Upper lobe of left lung (tissue), 6 donors: ENCODE results near the gene SPINK5. TPM values are rescaled to one million over a fixed set of nuclear protein-coding genes. Genes with fewer than 3 reads are reported as not detected.

ENCODE experiments used
- ATAC-seq, 2 donors: fragments of 200-7000 bp; cut with Tn5 transposase; one replicate each; pipeline ENCODE4 v1.9.1; 2022; ENCODE audit warnings: mild to moderate bottlenecking in 2 of 2, moderate library complexity in 2 of 2; ENCODE audit not compliant: low FRiP score in 2 of 2
- DNase-seq, 2 donors: peaks; one replicate each; pipeline ENCODE4 v3.0.0-alpha.2; 2019 to 2020
- H3K27ac ChIP-seq, 4 donors: fragments of 200-600 bp; sonication (generic); one replicate each; pipeline ENCODE4 v1.5.1; 2016 to 2019
- H3K27me3 ChIP-seq, 4 donors: fragments of 200-600 bp; sonication (generic); one replicate each; pipeline ENCODE4 v1.5.1; 2017 to 2019
- H3K36me3 ChIP-seq, 4 donors: fragments of 200-600 bp; sonication (generic); one replicate each; pipeline ENCODE4 v1.5.1; 2016 to 2019
- H3K4me1 ChIP-seq, 4 donors: fragments of 200-600 bp; sonication (generic); one replicate each; pipeline ENCODE4 v1.5.1; 2018 to 2019
- H3K4me3 ChIP-seq, 4 donors: fragments of 200-600 bp; sonication (generic); one replicate each; pipeline ENCODE4 v1.5.1; 2017 to 2019; ENCODE audit warnings: mild to moderate bottlenecking in 2 of 4, moderate library complexity in 1 of 4
- H3K9me3 ChIP-seq, 4 donors: fragments of 200-600 bp; sonication (generic); one replicate each; pipeline ENCODE4 v1.5.1; 2018 to 2019
- EP300 ChIP-seq, 4 donors: sonication (generic); formaldehyde crosslinking; IDR thresholded peaks; one replicate each; pipeline ENCODE4 v1.5.1; 2017; ENCODE audit warnings: antibody characterized with exemption in 4 of 4, control low read depth in 2 of 4
- POLR2A ChIP-seq, 4 donors: fragments of 450-650 bp; IDR thresholded peaks; one replicate each; pipeline ENCODE4 v1.5.1; 2016 to 2017; ENCODE audit warnings: antibody characterized with exemption in 4 of 4, mild to moderate bottlenecking in 2 of 4
- POLR2AphosphoS5 ChIP-seq, 2 donors: sonication (generic); formaldehyde crosslinking; IDR thresholded peaks; one replicate each; pipeline ENCODE4 v1.5.1; 2017; ENCODE audit warnings: antibody characterized with exemption in 2 of 2
- WGBS, 2 donors: methylation state at CpG; one replicate each; pipeline ENCODE4 v1.1.5; 2017 to 2018; 5-methylcytosine and 5-hydroxymethylcytosine counted together
- total RNA-seq, 6 donors: library from RNA; depleted of rRNA in 4 of 6; stranded (reverse); fragments of >200 nt in 4 of 6; gene quantifications; one replicate each; pipeline versions ENCODE4 v1.1.0 to v1.2.1, GENCODE V29; 2016 to 2021
- TF ChIP-seq, protein P1 (sequence below), 6 experiments: fragments of 450-650 bp in 4 of 6; fragments of 200-600 bp in 2 of 6; sonication (generic) in 2 of 6; IDR thresholded peaks; one replicate each; pipeline ENCODE4 v1.5.1; 2016 to 2019; ENCODE audit warnings: antibody characterized with exemption in 6 of 6
- donor health status: DM: no; HTN: no; CAD: no; lungs with moderate emphysema.
- donor health status: DM: no; HTN: yes; CAD: no; lungs with severe emphysema.

Gene SPINK5
- total RNA-seq, 6 donors from 2014 or later: 0.91 to 6.2 (median 2.7) TPM

DNA sequence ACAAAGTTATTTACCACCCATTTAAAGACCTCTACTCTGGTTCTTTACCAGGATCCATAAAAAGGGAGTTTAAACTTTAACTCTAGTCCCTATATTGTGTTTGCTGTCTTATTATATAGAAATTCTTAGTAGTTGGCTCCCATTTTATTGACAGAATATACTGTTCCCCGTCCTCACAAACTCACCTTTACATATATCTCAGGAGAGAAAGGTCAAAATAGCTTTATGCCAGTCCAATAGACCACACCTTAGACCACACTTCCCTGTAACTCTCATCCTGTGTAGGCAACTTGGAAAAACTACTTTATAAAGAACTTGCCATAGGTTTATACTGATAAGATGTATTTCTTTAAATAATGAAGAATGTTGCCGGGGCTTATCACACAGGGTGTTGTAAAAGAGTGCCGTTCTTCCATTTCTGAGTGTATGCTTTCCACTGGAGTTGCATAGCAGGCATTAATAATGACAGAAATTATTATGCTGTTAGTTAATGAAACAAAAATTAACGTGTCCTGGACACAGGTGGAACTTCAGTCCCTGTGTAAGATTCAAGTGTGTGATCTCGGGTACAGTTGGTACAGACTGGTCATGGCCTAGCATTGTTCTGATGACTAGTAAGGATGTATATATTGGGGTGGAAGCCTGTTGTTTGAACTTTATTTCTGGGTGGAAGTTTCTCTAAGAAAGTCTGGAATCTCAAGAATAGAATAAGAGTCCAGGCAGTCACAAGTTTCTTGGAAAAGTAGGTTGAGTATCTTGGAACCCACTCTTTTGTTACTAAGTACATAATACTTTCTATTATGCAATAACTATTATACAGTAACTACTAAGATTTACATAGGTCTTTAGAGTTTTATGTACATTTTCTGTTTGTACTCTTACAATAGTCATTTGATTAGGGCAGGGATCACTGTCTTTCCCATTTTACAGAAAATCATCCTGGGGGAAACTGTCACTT is 71.6 kb downstream of the SPINK5 start:
- ATAC-seq (no peak), DNase-seq (no peak)
- peak in 1 of 4 donors; percentile 32 for TF ChIP-seq EP300 (IDR thresholded peaks at IDR 0.05)
- no peak for TF ChIP-seq POLR2A (IDR thresholded peaks at IDR 0.05)
- Histone ChIP-seq H3K27me3 (no peaks in the 10 kb centered on the region), H3K4me1 (peaks cover 0 to 4% (median 0%) of the 10 kb centered on the region in 4 donors), H3K27ac (peak overlapping the region; percentile 2 to 49 (median 20)), H3K4me3 (no peak overlapping the region), H3K9me3 (no peaks in the 10 kb centered on the region), H3K36me3 (no peaks in the 10 kb centered on the region)
- 63 to 75% methylated on average over 5 of the region's 5 CpGs for WGBS, 2 donors

- 95 to 97% methylated on average over 3 of the region's 3 CpGs for WGBS, 2 donors
- no peak for TF ChIP-seq EP300 (IDR thresholded peaks at IDR 0.05)
- TF ChIP-seq POLR2AphosphoS5 (IDR thresholded peaks at IDR 0.05): no peak
- no peak for TF ChIP-seq POLR2A (IDR thresholded peaks at IDR 0.05)
- TF ChIP-seq, protein P1, sequence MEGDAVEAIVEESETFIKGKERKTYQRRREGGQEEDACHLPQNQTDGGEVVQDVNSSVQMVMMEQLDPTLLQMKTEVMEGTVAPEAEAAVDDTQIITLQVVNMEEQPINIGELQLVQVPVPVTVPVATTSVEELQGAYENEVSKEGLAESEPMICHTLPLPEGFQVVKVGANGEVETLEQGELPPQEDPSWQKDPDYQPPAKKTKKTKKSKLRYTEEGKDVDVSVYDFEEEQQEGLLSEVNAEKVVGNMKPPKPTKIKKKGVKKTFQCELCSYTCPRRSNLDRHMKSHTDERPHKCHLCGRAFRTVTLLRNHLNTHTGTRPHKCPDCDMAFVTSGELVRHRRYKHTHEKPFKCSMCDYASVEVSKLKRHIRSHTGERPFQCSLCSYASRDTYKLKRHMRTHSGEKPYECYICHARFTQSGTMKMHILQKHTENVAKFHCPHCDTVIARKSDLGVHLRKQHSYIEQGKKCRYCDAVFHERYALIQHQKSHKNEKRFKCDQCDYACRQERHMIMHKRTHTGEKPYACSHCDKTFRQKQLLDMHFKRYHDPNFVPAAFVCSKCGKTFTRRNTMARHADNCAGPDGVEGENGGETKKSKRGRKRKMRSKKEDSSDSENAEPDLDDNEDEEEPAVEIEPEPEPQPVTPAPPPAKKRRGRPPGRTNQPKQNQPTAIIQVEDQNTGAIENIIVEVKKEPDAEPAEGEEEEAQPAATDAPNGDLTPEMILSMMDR (IDR thresholded peaks at IDR 0.05): no peak
- DNase-seq: no peak
- Histone ChIP-seq H3K36me3 (no peaks in the 10 kb centered on the region), H3K9me3 (no peaks in the 10 kb centered on the region), H3K27me3 (no peaks in the 10 kb centered on the region), H3K4me1 (peaks cover 0 to 13% (median 4%) of the 10 kb centered on the region in 4 donors), H3K4me3 (no peak overlapping the region), H3K27ac (no peak overlapping the region)
- no peak for ATAC-seq
These were observed 77.1 kb downstream of the SPINK5 start for GRCh38 chr5:148140846-148141245.

DNA sequence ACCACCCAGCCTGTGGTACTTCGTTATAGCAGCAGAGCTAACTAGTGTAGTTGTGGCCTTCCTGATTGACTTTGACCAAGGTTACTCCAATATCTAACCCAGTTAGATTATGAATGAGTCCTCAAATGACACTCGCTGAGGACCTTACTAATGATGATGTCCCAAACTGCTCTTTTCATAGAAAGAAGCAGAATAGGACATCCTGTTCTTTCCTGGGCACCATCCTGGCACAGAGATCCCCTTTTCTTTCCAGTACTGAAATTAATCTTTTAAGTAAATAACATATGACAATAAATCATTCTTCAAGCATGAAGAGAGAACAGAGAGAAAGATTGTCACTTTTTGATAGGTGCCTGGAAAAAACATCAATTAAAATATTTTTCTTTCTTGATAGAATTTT is 77.9 kb downstream of the SPINK5 start:
- DNase-seq (no peak), ATAC-seq (no peak)
- Histone ChIP-seq H3K36me3 (no peaks in the 10 kb centered on the region), H3K4me3 (no peak overlapping the region), H3K27ac (no peak overlapping the region), H3K9me3 (no peaks in the 10 kb centered on the region), H3K4me1 (peaks cover 0 to 16% (median 8%) of the 10 kb centered on the region in 4 donors), H3K27me3 (no peaks in the 10 kb centered on the region)
- TF ChIP-seq POLR2AphosphoS5 (IDR thresholded peaks at IDR 0.05) (no peak), POLR2A (IDR thresholded peaks at IDR 0.05) (no peak)
- 80 to 87% methylated on average over 2 of the region's 2 CpGs for WGBS, 2 donors

GRCh38 chr5:148145916-148146315 is 82.1 kb downstream of the SPINK5 start:
- H3K27ac ChIP-seq: peak overlapping the region; percentile 2 to 69 (median 40)

GRCh38 chr5:148146487-148146886 is 82.7 kb downstream of the SPINK5 start:
- 67% methylated on average over 1 of the region's 1 CpG for WGBS, 2 donors
- DNase-seq (no peak), ATAC-seq (no peak)
- H3K4me3 ChIP-seq: no peak overlapping the region
- H3K36me3 ChIP-seq: no peaks in the 10 kb centered on the region
- H3K4me1 ChIP-seq: peaks cover 0 to 23% (median 12%) of the 10 kb centered on the region in 4 donors
- TF ChIP-seq EP300 (IDR thresholded peaks at IDR 0.05) (no peak), POLR2AphosphoS5 (IDR thresholded peaks at IDR 0.05) (no peak), POLR2A (IDR thresholded peaks at IDR 0.05) (no peak)
- TF ChIP-seq, protein P1 (IDR thresholded peaks at IDR 0.05): no peak
- H3K27me3 ChIP-seq: no peaks in the 10 kb centered on the region
- no peaks in the 10 kb centered on the region for H3K9me3 ChIP-seq
- peak overlapping the region; percentile 2 to 69 (median 40) for H3K27ac ChIP-seq

More at GRCh38 chr5:148145916-148146315, 82.1 kb downstream of the SPINK5 start:
- no peaks in the 10 kb centered on the region for H3K9me3 ChIP-seq
- DNase-seq (peak in 1 of 2 donors; percentile 84), ATAC-seq (peak; percentile 63 to 75)
- no peak overlapping the region for H3K4me3 ChIP-seq
- peaks cover 0 to 23% (median 12%) of the 10 kb centered on the region in 4 donors for H3K4me1 ChIP-seq
- no peaks in the 10 kb centered on the region for H3K36me3 ChIP-seq
- H3K27me3 ChIP-seq: no peaks in the 10 kb centered on the region
- TF ChIP-seq POLR2AphosphoS5 (IDR thresholded peaks at IDR 0.05) (peak; percentile 12 to 39), EP300 (IDR thresholded peaks at IDR 0.05) (peak in 2 of 4 donors; percentile 79 to 95)
- TF ChIP-seq, protein P1 (IDR thresholded peaks at IDR 0.05): no peak
